Neural cell (in vitro differentiated cells): ENCODE measurements around the gene BCAS1. TPM values are rescaled to one million over a fixed set of nuclear protein-coding genes. Genes with fewer than 3 reads are reported as not detected.
A peak's percentile ranks its signal among the peaks of the same experiment; 100 is the strongest.

Experiments
- H2AFZ ChIP-seq: fragments of 200-600, 300-800 bp; sonication (generic), shearing (Covaris generic); 2 replicates; pipeline ENCODE4 v1.6.0; 2014; ENCODE audit warnings: low read depth, mild to moderate bottlenecking, antibody characterized with exemption, low read length, moderate library complexity
- H3F3A ChIP-seq: fragments of 200-600 bp; shearing (Covaris generic); 2 replicates; pipeline ENCODE4 v1.6.1; 2016; ENCODE audit warnings: mild to moderate bottlenecking, moderate library complexity, mixed read lengths, antibody characterized with exemption, low read length; ENCODE audit not compliant: insufficient read depth, poor library complexity, severe bottlenecking
- H3K27ac ChIP-seq: fragments of 200-600, 300-800 bp; sonication (generic), shearing (Covaris generic); 2 replicates; pipeline ENCODE4 v1.5.1; 2014; ENCODE audit warnings: mild to moderate bottlenecking, low read length, moderate library complexity
- H3K27me3 ChIP-seq: fragments of 300-800, 200-600 bp; sonication (generic), shearing (Covaris generic); 2 replicates; pipeline ENCODE4 v1.6.0; 2014; ENCODE audit warnings: mild to moderate bottlenecking, low read depth, low read length, moderate library complexity; ENCODE audit not compliant: insufficient read depth
- H3K36me3 ChIP-seq: fragments of 300-800, 200-600 bp; sonication (generic), shearing (Covaris generic); 2 replicates; pipeline ENCODE4 v1.5.1; 2014; ENCODE audit warnings: mild to moderate bottlenecking, antibody characterized with exemption, low read length, moderate library complexity; ENCODE audit not compliant: insufficient read depth
- H3K4me2 ChIP-seq: fragments of 300-800, 200-600 bp; sonication (generic), shearing (Covaris generic); 2 replicates; pipeline ENCODE4 v1.6.0; 2014; ENCODE audit warnings: mild to moderate bottlenecking, low read length
- H3K4me3 ChIP-seq: fragments of 300-800, 200-600 bp; sonication (generic), shearing (Covaris generic); 2 replicates; pipeline ENCODE4 v1.5.1; 2014; ENCODE audit warnings: mild to moderate bottlenecking, low read length, moderate library complexity
- H3K79me2 ChIP-seq: fragments of 200-600 bp; shearing (Covaris generic); replicated peaks from 2 replicates; pipeline ENCODE4 v1.6.0; 2014; ENCODE audit warnings: mild to moderate bottlenecking, low read length, moderate library complexity; ENCODE audit not compliant: insufficient read depth
- H3K9ac ChIP-seq: fragments of 300-800, 200-600 bp; sonication (generic), shearing (Covaris generic); 2 replicates; pipeline ENCODE4 v1.6.1; 2016; ENCODE audit warnings: mild to moderate bottlenecking, low read length, mixed read lengths
- H3K9me2 ChIP-seq: fragments of 200-600 bp; shearing (Covaris generic); 2 replicates; pipeline ENCODE4 v1.6.1; 2016; ENCODE audit warnings: mild to moderate bottlenecking, low read length, mixed read lengths; ENCODE audit not compliant: insufficient read depth
- H3K9me3 ChIP-seq: fragments of 200-600, 300-800 bp; sonication (generic), shearing (Covaris generic); 2 replicates; pipeline ENCODE4 v1.6.1; 2016; ENCODE audit warnings: mild to moderate bottlenecking, mixed run types, low read length, moderate library complexity, mixed read lengths
- H4K20me1 ChIP-seq: fragments of 200-600 bp; shearing (Covaris generic); 2 replicates; pipeline ENCODE4 v1.6.1; 2016; ENCODE audit warnings: mild to moderate bottlenecking, mixed run types; ENCODE audit not compliant: insufficient read depth
- EP300 ChIP-seq: fragments of 450-650 bp; conservative IDR thresholded peaks from 2 replicates; pipeline ENCODE4 v1.6.1; 2014; ENCODE audit warnings: antibody characterized with exemption, mild to moderate bottlenecking, moderate library complexity; ENCODE audit not compliant: poor library complexity, severe bottlenecking
- EZH2 ChIP-seq: fragments of 200-600, 300-800 bp; shearing (Covaris generic), sonication (generic); IDR thresholded peaks from 2 replicates; pipeline ENCODE4 v1.6.1; 2014; ENCODE audit warnings: antibody characterized with exemption, low read length, borderline replicate concordance, mild to moderate bottlenecking; ENCODE audit not compliant: insufficient read depth, poor library complexity, severe bottlenecking
- MXI1 ChIP-seq: fragments of 450-650 bp; conservative IDR thresholded peaks from 2 replicates; pipeline ENCODE4 v1.6.1; 2014; ENCODE audit warnings: antibody characterized with exemption, mild to moderate bottlenecking; ENCODE audit not compliant: poor library complexity, severe bottlenecking
- POLR2AphosphoS5 ChIP-seq: IDR thresholded peaks from 2 replicates; pipeline ENCODE4 v1.6.1; 2012
- RAD21 ChIP-seq: fragments of 450-650 bp; conservative IDR thresholded peaks from 2 replicates; pipeline ENCODE4 v1.6.1; 2014; ENCODE audit warnings: antibody characterized with exemption, mild to moderate bottlenecking, moderate library complexity
- SMC3 ChIP-seq: fragments of 450-650 bp; conservative IDR thresholded peaks from 2 replicates; pipeline ENCODE4 v1.6.1; 2014; ENCODE audit warnings: antibody characterized with exemption, mild to moderate bottlenecking, moderate library complexity; ENCODE audit not compliant: poor library complexity
- TAF1 ChIP-seq: IDR thresholded peaks from 2 replicates; pipeline ENCODE4 v1.6.1; 2012; ENCODE audit warnings: low read depth
- polyA plus RNA-seq: library from polyadenylated mRNA; depleted of rRNA; stranded (reverse); fragments of >200 nt; gene quantifications from 2 replicates; pipeline ENCODE4 v1.2.3, GENCODE V29; 2014
- TF ChIP-seq, protein P1 (sequence below): IDR thresholded peaks from 2 replicates; pipeline ENCODE4 v1.6.1; 2012; ENCODE audit warnings: borderline replicate concordance
- TF ChIP-seq, protein P2 (sequence below): fragments of 450-650 bp; IDR thresholded peaks from 2 replicates; pipeline ENCODE4 v1.5.1; 2014; ENCODE audit warnings: antibody characterized with exemption, mild to moderate bottlenecking, moderate library complexity; ENCODE audit not compliant: poor library complexity, severe bottlenecking

BCAS1 gene
- polyA plus RNA-seq, 1 donor from 2014 or later, result not detected

DNA sequence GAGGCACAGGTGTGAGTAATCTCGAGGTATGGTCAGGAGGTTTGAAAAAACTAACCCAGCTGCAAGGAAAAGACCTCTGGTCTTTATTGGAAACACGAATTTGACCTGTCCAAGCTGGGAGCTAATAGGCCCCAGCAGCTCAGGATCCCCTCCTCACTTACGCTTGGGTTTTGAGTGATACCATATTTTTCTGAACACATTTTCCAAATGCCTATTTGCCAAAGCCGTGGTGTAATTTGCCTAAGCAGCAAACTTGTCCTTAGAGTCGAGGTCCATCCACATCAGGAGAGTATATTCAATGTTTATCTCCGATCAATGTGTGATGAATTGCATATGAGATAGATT, 128.0 kb downstream of the BCAS1 start:
- no peaks in the 10 kb centered on the region for H3K9me2 ChIP-seq
- H3K4me2 ChIP-seq, result no peak overlapping the region
- H3K9ac ChIP-seq, result no peak overlapping the region
- H2AFZ ChIP-seq, result no peak overlapping the region
- no peak overlapping the region for H3K27ac ChIP-seq
- no peak for TF ChIP-seq RAD21
- TF ChIP-seq EZH2, result no peak
- TF ChIP-seq, protein P1, sequence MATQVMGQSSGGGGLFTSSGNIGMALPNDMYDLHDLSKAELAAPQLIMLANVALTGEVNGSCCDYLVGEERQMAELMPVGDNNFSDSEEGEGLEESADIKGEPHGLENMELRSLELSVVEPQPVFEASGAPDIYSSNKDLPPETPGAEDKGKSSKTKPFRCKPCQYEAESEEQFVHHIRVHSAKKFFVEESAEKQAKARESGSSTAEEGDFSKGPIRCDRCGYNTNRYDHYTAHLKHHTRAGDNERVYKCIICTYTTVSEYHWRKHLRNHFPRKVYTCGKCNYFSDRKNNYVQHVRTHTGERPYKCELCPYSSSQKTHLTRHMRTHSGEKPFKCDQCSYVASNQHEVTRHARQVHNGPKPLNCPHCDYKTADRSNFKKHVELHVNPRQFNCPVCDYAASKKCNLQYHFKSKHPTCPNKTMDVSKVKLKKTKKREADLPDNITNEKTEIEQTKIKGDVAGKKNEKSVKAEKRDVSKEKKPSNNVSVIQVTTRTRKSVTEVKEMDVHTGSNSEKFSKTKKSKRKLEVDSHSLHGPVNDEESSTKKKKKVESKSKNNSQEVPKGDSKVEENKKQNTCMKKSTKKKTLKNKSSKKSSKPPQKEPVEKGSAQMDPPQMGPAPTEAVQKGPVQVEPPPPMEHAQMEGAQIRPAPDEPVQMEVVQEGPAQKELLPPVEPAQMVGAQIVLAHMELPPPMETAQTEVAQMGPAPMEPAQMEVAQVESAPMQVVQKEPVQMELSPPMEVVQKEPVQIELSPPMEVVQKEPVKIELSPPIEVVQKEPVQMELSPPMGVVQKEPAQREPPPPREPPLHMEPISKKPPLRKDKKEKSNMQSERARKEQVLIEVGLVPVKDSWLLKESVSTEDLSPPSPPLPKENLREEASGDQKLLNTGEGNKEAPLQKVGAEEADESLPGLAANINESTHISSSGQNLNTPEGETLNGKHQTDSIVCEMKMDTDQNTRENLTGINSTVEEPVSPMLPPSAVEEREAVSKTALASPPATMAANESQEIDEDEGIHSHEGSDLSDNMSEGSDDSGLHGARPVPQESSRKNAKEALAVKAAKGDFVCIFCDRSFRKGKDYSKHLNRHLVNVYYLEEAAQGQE, result no peak
- TF ChIP-seq, protein P2, sequence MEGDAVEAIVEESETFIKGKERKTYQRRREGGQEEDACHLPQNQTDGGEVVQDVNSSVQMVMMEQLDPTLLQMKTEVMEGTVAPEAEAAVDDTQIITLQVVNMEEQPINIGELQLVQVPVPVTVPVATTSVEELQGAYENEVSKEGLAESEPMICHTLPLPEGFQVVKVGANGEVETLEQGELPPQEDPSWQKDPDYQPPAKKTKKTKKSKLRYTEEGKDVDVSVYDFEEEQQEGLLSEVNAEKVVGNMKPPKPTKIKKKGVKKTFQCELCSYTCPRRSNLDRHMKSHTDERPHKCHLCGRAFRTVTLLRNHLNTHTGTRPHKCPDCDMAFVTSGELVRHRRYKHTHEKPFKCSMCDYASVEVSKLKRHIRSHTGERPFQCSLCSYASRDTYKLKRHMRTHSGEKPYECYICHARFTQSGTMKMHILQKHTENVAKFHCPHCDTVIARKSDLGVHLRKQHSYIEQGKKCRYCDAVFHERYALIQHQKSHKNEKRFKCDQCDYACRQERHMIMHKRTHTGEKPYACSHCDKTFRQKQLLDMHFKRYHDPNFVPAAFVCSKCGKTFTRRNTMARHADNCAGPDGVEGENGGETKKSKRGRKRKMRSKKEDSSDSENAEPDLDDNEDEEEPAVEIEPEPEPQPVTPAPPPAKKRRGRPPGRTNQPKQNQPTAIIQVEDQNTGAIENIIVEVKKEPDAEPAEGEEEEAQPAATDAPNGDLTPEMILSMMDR, result no peak
- TF ChIP-seq SMC3, result no peak
- TF ChIP-seq TAF1, result no peak
- H4K20me1 ChIP-seq, result no peaks in the 10 kb centered on the region
- no peaks in the 10 kb centered on the region for H3F3A ChIP-seq
- H3K79me2 ChIP-seq, result no peaks in the 10 kb centered on the region
- H3K4me3 ChIP-seq, result peak overlapping the region; percentile 63
- H3K9me3 ChIP-seq, result no peaks in the 10 kb centered on the region
- no peaks in the 10 kb centered on the region for H3K36me3 ChIP-seq
- H3K27me3 ChIP-seq, result no peaks in the 10 kb centered on the region

DNA sequence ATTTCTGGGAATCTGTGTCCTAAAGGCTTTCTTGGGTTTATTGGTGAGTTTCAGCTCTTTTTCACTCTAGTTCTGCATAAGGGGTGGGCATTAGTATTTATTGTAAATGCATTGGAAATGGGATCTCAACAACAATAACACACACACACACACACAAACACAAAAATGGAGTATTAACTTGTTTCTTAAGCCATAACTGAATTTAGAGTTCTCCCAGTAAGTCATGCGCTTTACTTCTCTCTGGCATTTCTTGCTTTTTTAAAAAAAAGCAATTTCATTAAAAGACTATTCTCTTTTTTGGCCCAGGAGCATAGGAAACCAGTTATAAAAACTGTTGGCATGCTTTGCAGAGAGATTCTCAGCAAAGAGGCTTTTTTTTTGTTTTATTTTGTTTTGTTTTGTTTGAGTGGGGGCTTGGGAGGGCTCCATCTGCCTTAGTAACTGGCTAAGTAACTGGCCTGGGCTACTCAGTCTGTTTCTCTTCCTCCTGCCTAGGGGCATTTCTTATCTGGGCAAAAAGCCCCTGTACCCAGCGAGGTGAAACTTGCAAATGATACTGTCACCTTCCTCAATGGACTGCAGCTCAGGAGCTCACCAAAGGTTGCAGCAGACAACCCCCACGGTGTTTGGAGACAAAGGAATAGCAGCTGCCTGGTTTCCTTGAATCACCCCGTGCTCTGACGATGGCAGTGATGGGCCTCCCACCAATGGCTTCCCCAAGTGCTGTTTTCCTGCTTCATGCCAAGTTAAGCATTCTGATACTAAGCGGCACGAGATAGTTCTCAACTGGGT, 128.5 kb downstream of the BCAS1 start:
- Histone ChIP-seq H2AFZ (no peak overlapping the region), H3K79me2 (no peaks in the 10 kb centered on the region), H3K27me3 (no peaks in the 10 kb centered on the region), H3K9me3 (no peaks in the 10 kb centered on the region), H3K4me2 (no peak overlapping the region), H3K9me2 (no peaks in the 10 kb centered on the region), H3K9ac (peak overlapping the region; percentile 29), H4K20me1 (no peaks in the 10 kb centered on the region), H3F3A (no peaks in the 10 kb centered on the region), H3K27ac (peak overlapping the region; percentile 61), H3K36me3 (no peaks in the 10 kb centered on the region), H3K4me3 (peak overlapping the region; percentile 63)
- TF ChIP-seq TAF1, result no peak
- TF ChIP-seq, protein P1, result no peak
- no peak for TF ChIP-seq SMC3
- no peak for TF ChIP-seq MXI1
- no peak for TF ChIP-seq EZH2
- TF ChIP-seq, protein P2, result no peak
- no peak for TF ChIP-seq POLR2AphosphoS5
- no peak for TF ChIP-seq RAD21
- TF ChIP-seq EP300, result no peak
